CD4-positive, alpha-beta T cell treated with Interleukin-4 for 1 hour (primary cell): ENCODE data around the gene EVX2.

Experiments used
- DNase-seq, 2 donors: peaks; one replicate each; pipeline ENCODE4 v3.0.0-alpha.2; 2020 to 2022

Gene EVX2

GRCh38 chr2:176081837-176082524, 1.8 kb downstream of the EVX2 start:
- no peak for DNase-seq

GRCh38 chr2:176081376-176081836, 2.4 kb downstream of the EVX2 start:
- no peak for DNase-seq

GRCh38 chr2:176080540-176081375, 3.0 kb downstream of the EVX2 start:
- DNase-seq: no peak

- no peak for DNase-seq
Observed at GRCh38 chr2:176079831-176080539, 3.8 kb downstream of the EVX2 start.

GRCh38 chr2:176079285-176079830, 4.4 kb downstream of the EVX2 start:
- no peak for DNase-seq

- no peak for DNase-seq
Observed at GRCh38 chr2:176078541-176079284, 5.0 kb downstream of the EVX2 start.

- DNase-seq: no peak
Observed at GRCh38 chr2:176076796-176077195, 7.0 kb downstream of the EVX2 start.

- no peak for DNase-seq
Observed at GRCh38 chr2:176076063-176076462, 7.7 kb downstream of the EVX2 start.

GRCh38 chr2:176075481-176075880, 8.3 kb downstream of the EVX2 start:
- DNase-seq: no peak

GRCh38 chr2:176074919-176075425, 8.8 kb downstream of the EVX2 start:
- DNase-seq: no peak

- DNase-seq: no peak
Observed at GRCh38 chr2:176072951-176073904, 10.5 kb downstream of the EVX2 start.

- no peak for DNase-seq
Observed at GRCh38 chr2:176072292-176072669, 11.5 kb downstream of the EVX2 start.

GRCh38 chr2:176071330-176072291, 12.2 kb downstream of the EVX2 start:
- DNase-seq: no peak

GRCh38 chr2:176068419-176068832, 15.3 kb downstream of the EVX2 start:
- no peak for DNase-seq

GRCh38 chr2:176067589-176068418, 16.0 kb downstream of the EVX2 start:
- no peak for DNase-seq

- no peak for DNase-seq
Observed at GRCh38 chr2:176066645-176067588, 16.8 kb downstream of the EVX2 start.

- no peak for DNase-seq
Observed at GRCh38 chr2:176063958-176064357, 19.8 kb downstream of the EVX2 start.

GRCh38 chr2:176056406-176056805, 27.4 kb downstream of the EVX2 start:
- DNase-seq: no peak
